HEK293 (cell line): ENCODE measurements around the gene SREBF1.

Source experiments
- ATF2 ChIP-seq: fragments of 450-650 bp; formaldehyde crosslinking; IDR thresholded peaks from 2 replicates; pipeline ENCODE4 v1.5.1; 2016; ENCODE audit warnings: missing biosample characterization, missing genetic modification characterization, low read depth
- CTCF ChIP-seq: fragments of 450-650 bp; formaldehyde crosslinking; IDR thresholded peaks from 2 replicates; pipeline ENCODE4 v1.5.1; 2016; ENCODE audit warnings: missing biosample characterization, missing genetic modification characterization
- ZBTB7A ChIP-seq: fragments of 450-650 bp; formaldehyde crosslinking; IDR thresholded peaks from 2 replicates; pipeline ENCODE4 v1.5.1; 2016; ENCODE audit warnings: low read depth, missing biosample characterization, missing genetic modification characterization
- ZNF221 ChIP-seq: fragments of 450-650 bp; formaldehyde crosslinking; IDR thresholded peaks from 2 replicates; pipeline ENCODE4 v1.5.1; 2017; ENCODE audit warnings: missing biosample characterization, missing genetic modification characterization, borderline replicate concordance
- ZNF266 ChIP-seq: fragments of 450-650 bp; formaldehyde crosslinking; IDR thresholded peaks from 2 replicates; pipeline ENCODE4 v1.5.1; 2016; ENCODE audit warnings: missing biosample characterization, missing genetic modification characterization, low read depth
- ZNF449 ChIP-seq: fragments of 450-650 bp; formaldehyde crosslinking; IDR thresholded peaks from 2 replicates; pipeline ENCODE4 v1.5.1; 2017; ENCODE audit warnings: missing biosample characterization, mild to moderate bottlenecking, missing genetic modification characterization, moderate library complexity

GRCh38 chr17:17822616-17823015 lies 14.2 kb downstream of the SREBF1 start:
- TF ChIP-seq ZNF449 (no peak), ZNF221 (no peak), ATF2 (tag by site-specific recombination) (no peak), ZNF266 (tag by site-specific recombination) (no peak), CTCF (no peak), ZBTB7A (tag by site-specific recombination) (no peak)
